ENCODE results near the gene STT3A.
A peak's percentile ranks its signal among the peaks of the same experiment; 100 is the strongest.

Gene STT3A

DNA sequence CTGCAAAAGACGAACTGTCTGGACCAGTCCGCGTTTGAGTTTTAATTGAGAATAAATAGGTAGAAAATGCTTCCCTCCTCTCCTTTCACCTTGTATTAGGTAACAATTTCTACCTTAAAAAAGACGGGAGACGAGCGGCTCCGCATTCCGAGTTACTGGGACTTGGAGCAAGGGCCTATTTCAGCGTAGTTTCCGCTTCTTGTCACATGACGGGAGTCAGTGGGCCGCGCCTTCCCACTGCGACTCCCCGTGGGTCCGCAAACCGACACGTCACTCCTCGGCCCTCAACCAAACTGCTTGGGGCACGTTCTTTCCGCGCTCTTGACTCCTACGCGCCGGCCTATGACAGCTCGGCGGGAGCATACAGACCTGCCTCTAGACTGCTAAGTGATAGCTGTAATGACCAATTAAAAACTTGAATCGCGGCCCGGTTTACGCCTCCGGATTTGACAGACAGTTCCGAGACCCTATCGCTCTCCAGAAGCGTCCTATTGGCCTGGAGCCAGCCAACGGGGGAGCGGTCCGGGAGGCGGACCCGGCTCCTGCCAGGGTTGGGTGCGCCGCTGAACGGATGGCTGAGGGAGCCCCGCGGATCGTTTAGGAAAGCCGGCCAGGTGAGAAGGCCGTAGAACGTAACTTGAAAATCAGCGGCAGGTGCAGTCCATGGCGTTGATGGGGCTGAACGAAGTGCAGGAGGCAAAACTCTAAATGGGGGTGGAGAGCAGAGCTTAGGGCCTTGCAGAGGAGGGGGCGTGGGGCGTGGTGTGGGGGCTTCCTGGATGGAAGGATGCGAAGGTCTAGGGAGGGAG is at the start of gene STT3A:
Gene STT3A (plus strand): TSS at position 548 of the 809 bp plus-strand sequence. CDS start 3,064 bp downstream, outside the sequence.
- H3K4me3 ChIP-seq (ENCODE audit: low read depth, low read length) = peak within 1 kb of the TSS; percentile 80
- TF ChIP-seq CTCF (IDR thresholded peaks at IDR 0.05; ENCODE audit: borderline replicate concordance, insufficient read depth, low read depth, low read length) = no peak

DNA sequence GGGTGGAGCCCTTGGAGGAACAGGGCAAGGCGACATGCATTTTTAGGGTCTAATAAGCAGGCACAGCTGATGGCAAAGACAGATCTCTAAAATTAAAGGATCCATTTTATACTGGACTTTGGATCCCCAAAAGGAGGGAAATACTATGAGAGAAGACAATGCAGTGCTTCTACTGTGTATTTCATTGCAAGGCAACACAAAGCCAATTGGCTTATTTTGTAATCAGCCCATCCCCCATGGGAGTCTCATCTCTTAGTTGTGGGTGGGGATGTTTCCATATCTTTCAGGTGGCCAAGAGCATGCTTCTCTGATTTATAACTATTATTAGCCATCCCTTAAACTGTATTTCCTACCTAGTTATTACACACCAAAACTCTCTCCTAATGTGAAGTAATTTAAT is 41.9 kb upstream of the STT3A start:
- H3K4me3 ChIP-seq (ENCODE audit: low read depth, low read length) = no peak overlapping the region
- TF ChIP-seq CTCF (IDR thresholded peaks at IDR 0.05; ENCODE audit: borderline replicate concordance, insufficient read depth, low read depth, low read length) = no peak

DNA sequence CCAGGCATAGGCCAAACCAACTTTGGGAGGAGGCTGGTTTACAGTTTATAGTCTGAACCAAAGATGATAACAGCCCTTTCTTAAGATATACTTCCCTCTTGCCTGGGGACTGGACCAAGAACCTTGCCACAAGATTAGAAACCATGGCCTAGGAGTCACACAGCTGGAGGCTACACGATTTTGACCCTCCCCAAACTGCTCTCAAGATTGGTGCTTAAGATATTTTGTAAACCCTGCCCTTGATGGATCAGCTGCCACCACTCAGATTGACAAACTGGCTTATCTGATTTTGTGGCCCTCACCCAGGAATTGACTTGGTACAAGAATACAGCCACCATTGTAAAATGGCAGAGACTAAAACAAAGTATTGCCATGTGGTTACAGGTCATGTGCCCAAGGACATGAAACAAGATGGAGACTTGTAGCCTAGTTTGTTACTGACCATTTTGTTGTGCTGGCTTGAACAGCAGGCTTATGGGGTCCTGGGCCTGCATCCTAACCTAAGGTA is 40.8 kb upstream of the STT3A start:
- no peak for TF ChIP-seq CTCF (IDR thresholded peaks at IDR 0.05; ENCODE audit: borderline replicate concordance, insufficient read depth, low read depth, low read length)
- no peak overlapping the region for H3K4me3 ChIP-seq (ENCODE audit: low read depth, low read length)

- no peak for TF ChIP-seq CTCF (IDR thresholded peaks at IDR 0.05; ENCODE audit: borderline replicate concordance, insufficient read depth, low read depth, low read length)
- no peak overlapping the region for H3K4me3 ChIP-seq (ENCODE audit: low read depth, low read length)
Observed at GRCh38 chr11:125552927-125553326, 39.7 kb upstream of the STT3A start.

GRCh38 chr11:125553357-125553756 is 39.3 kb upstream of the STT3A start:
- TF ChIP-seq CTCF (IDR thresholded peaks at IDR 0.05; ENCODE audit: borderline replicate concordance, insufficient read depth, low read depth, low read length) = no peak
- no peak overlapping the region for H3K4me3 ChIP-seq (ENCODE audit: low read depth, low read length)

DNA sequence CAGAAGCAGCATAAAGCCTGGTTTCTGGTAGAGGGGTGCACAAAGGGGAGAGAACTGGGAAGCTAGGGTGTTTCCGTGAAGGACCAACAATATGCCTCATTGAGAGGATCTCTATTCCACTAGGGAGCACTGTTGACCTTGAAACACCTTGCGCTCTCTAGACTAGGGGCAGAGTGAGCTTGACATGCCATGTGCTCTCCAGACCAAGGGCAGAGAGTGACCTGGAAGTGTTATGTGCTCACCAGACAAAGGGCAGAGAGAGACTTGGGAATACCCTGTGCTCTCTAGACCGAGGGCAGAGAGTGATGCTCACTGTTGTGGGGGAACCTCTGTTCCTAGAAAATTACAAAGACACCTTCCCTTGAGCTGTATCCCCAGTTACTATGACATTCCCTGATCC is 38.6 kb upstream of the STT3A start:
- no peak overlapping the region for H3K4me3 ChIP-seq (ENCODE audit: low read depth, low read length)

More for the DNA sequence above, 38.6 kb upstream of the STT3A start:
- no peak for TF ChIP-seq CTCF (IDR thresholded peaks at IDR 0.05; ENCODE audit: borderline replicate concordance, insufficient read depth, low read depth, low read length)

Data from GM12875 (cell line).